ENCODE measurements around the gene CLEC19A.

CLEC19A gene

DNA sequence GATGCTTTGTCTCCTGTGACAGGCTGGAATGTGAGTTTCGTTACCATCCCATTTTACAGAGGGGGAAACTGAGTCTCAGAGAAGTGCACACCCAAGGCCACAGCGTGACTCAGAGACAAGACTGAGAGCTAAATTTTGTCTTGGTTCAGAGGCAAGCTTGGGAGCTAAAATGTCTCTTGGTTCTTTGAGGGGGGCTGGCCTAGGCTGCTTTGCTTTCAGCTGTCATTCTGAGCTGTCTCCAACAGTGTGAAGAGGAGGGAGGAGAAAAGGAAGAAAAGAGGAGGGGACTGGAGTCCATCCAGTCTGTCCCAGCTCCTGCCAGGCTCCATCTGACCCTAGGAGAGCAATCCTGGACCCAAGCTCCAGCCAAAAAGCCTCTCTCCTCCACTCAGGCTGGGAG, at the start of gene CLEC19A:
TSS of gene CLEC19A (plus strand) at position 301 of the 400 bp plus-strand sequence. CDS start 121 bp downstream, outside the sequence.
- DNase-seq, result no peak

DNA sequence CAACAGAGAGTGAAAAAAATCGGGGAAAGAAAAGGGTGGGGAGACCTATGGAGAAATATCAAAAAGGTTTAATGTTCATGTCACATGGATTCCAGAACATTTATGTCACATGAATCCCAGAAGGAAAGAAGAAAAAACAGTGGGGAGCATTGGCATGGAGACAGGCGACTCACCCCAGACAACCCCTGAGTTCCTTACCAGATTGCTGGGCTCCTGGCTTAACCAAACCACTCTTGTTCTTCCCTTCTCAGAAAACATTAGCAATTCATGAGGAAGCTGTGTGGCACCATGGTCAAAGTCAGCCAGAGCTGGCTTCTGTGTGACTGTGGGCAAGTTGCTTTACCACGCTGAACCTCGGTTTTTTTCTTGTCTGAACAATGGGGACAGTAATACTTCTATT, 49.6 kb upstream of the CLEC19A start:
- no peak for DNase-seq

DNA sequence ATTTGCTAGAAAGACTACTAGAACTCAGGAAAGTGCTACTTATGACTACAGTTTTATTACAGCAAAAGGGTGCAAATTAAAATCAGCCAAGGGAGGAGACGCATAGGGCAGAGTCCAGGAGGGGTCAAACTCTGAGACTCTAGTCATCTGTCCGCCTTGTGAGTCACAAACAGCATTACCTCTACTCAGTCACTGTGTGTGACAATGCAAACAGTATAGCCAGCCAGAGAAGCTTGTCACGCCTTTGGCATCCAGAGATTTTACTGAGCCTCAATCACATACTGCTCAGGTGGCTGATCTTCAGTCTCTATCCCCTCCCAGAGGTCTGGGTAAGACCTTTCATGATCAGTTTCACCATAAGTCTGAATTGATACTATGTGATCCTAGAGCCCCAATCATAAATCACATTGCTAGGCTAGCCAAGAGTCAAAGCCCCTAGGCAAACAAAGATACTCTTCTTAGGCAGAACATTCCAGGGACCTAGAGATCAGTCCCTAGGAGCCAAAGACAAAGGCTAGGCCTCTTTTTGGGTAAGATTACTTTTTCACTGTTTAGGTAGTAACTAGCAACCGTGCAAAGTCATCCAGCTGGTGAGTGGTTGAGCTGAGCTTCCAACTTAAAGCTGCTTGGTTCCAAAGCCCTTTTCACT, 48.8 kb upstream of the CLEC19A start:
- DNase-seq, result no peak

- no peak for DNase-seq
Measured at GRCh38 chr16:19238406-19238805, 47.1 kb upstream of the CLEC19A start.

- DNase-seq, result no peak
Measured at GRCh38 chr16:19239511-19240155, 45.9 kb upstream of the CLEC19A start.

- no peak for DNase-seq
Measured at GRCh38 chr16:19240494-19240893, 45.0 kb upstream of the CLEC19A start.

GRCh38 chr16:19241512-19241911, 44.0 kb upstream of the CLEC19A start:
- DNase-seq, result no peak

DNA sequence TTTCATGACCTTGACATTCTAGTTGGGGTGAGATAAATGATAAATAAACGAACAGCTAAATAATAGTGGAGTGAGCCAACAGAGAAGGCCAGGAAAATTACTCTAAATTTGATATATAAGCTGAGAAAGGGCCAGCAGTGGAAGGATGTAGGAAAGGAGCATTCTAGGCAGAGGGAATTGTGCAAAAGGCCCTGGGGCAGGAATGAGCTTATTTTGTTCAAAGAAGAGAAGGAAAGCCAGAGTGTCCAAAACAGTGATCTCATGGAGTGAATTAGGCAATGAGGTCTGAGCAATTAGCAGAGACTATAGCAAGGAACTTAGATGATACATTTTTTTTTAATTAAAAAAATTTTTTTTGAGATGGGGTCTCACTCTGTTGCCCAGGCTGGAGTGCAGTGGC, 43.3 kb upstream of the CLEC19A start:
- no peak for DNase-seq

DNA sequence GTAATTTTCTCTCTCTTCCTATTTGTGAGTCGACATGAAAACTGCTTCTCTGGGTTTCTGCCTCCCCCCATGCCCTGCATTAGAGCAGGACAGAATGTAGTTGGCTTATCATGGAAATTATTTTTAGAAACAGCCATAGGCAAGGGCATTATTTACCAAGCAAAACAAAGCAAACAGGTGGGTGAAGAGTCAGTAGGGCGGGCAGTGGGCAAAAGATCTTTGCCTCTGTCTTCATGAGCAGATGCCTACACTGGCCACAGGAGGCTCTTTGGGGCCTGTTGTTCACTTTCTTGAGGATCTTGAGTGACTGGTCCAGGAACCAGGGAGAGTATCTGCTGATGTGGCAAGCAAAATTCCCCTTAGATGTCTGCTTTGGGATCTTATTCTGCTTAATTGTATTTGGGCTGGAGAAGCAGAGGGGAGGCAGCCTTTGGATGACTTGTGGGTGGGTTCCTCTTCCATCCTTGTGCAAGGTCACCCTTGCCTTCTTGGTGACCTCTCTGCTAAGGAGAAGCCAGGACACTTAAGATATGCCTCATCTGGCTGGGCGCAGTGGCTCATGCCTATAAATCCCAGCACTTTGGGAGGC, 42.5 kb upstream of the CLEC19A start:
- DNase-seq, result no peak

DNA sequence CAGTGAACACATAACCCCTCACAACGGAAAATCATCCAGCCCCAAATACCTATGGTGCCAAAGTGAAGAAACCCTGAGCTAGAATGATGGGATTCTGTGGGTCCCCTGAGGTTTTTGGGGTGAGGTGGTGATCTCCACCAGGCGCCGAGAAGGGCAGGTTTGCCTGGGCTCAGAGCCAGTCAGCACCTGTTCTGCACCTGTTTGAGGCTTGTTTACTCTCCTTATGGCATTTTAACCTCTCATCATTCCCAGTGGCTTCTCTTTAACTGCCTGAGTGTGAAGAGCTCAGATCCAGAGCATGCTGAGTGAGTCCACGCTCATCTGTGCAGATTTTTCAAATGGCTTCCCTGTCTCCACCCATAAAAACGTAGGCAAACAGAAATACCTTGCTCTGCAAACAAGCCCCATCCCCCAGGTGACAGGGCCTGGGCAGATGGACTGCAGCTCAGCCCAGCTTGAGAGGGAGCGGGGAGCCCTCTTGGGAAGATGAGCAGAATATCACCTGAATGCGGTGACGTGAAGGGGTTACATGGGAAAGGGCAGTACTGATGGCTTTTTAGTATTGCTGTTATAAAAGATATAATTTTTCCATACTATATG, 40.1 kb upstream of the CLEC19A start:
- DNase-seq, result no peak

DNA sequence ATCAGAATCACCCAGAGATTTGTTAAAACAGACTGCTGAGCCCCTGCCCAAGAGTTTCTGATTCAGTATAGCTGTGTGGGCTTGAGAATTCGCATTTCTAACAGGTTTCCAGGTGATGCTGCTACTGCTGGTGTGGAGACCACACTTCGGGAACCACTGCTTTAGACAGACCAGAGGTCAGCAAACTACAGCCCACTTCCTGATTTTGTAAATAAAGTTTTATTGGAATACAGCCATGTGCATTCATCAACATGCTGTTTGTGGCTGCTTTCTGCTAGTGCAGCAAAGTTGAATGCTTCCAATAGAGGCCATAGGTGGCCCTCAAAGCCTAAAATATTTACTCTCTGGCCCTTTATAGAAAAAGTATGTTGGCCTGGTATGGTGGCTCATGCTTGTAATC, 32.6 kb upstream of the CLEC19A start:
- DNase-seq, result no peak

- no peak for DNase-seq
Measured at GRCh38 chr16:19254611-19255010, 30.9 kb upstream of the CLEC19A start.

DNA sequence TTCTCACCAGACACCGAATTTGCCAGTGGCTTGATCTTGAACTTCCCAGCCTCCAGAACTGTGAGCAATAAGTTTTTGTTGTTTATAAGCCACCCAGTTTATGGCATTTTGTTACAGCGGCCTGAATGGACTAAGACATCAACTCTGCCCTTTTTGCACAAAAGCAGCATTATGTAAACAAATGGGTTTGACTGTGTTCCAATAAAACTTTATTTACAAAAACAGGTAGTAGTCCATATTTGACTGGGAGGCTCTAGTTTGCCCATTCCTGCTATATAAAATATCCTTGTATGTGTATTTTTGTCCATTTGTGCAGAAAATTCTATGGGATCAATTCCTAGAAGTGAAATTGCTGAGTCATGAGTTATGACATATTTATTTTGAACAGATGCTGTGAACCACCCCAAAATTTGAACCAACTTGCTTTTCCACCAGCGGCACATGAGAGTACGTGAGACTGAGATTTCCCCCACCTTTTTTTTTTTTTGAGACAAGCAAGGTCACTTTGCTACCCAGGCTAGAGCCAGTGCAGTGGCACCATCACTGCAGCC, 21.3 kb upstream of the CLEC19A start:
- no peak for DNase-seq

DNA sequence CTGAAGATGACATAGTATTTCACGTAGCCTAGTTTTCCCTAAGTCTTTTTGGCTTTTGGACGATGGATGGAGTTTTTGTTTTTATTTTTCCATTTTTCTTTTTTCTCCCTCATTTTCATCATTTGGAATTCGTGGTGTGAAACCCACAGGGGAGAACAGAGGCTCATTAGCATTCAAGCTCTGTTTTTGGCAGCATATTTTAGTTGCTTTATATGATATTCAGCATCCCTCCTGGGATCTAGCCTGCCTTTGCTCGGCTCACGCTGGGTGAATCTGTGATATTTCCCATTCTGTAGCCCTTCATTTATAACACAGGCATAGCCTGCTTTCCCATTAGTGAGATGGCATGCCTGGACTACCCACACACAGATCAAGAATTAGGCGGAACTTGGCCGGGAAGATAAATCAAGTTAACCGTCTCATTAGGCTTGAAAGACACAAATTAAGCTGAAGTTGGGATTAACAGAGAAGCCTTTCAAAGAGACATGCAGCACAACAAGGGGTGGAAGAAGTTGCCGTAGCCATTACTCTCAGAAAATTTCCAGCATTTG, 20.1 kb upstream of the CLEC19A start:
- no peak for DNase-seq

DNA sequence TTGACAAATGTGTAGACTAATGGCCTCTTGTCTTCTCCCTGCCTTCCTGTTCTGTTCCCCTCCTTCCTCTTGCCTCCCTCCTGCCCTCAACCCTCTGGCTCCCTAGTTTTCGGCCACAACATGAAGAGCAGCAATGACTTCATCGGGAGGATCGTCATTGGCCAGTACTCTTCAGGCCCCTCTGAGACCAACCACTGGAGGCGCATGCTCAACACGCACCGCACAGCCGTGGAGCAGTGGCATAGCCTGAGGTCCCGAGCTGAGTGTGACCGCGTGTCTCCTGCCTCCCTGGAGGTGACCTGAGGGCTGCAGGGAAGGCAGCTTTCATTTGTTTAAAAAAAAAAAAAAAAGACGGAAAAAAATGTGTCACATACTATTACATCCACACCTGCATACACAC, 18.8 kb upstream of the CLEC19A start:
- no peak for DNase-seq

DNA sequence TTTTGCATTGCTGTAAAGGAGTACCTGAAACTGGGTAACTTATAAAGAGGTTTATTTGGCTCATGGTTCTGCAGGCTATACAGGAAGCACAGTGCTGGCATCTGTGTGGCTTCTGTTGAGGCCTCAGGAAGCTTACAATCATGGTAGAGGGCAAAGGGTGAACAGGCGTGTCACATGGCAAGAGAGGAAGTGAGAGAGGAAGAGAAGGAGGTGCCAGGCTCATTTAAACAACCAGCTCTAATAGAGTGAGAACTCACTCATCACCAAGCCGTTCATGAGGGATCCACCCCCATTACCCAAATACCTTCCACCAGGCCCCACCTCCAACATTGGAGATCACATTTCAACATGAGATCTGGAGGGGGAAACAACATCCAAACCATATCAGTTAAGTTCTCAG, 16.4 kb upstream of the CLEC19A start:
- DNase-seq, result no peak

GRCh38 chr16:19274165-19274797, 11.2 kb upstream of the CLEC19A start:
- DNase-seq, result no peak

DNA sequence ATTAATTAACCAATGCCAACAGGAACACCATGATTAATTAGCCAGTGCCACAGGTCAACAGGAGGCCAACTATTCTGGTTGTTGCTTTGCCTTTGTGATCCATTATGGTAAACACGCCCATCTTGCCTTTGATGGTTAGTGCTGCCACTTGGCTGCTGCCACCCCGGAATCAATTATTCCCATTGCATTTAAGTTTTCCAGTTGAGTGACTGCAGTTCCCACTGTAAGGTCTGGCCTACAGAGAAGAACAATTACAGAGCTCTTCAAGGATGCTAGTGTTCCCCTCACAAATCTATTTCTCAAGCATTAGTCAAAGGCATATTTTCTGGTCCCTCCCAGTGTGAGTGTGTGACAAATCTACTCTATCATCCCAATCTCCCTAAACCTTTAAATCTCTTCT, 7.1 kb upstream of the CLEC19A start:
- no peak for DNase-seq

- no peak for DNase-seq
Measured at GRCh38 chr16:19281246-19281645, 4.3 kb upstream of the CLEC19A start.

DNA sequence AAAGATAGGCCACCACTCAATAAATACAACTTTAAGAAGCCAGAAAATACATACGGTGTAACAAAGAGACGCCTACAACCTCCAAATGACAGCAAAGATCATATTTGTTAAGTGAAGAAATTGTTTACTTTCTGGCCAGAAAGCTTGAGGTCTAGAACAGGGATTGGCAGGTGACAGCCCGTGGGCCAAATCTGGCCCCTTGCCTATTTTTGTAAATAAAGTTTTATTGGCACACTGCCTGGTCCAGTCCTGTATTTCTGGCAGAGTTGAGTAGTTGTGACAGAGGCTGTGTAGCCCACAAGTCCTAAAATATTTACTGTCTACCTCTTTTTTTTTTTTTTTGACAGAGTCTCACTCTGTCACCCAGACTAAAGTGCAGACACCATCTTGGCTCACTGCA, 3.4 kb upstream of the CLEC19A start:
- no peak for DNase-seq

GRCh38 chr16:19283637-19284036, 1.9 kb upstream of the CLEC19A start:
- DNase-seq, result no peak

GRCh38 chr16:19284207-19284606, 1.3 kb upstream of the CLEC19A start:
- no peak for DNase-seq

- DNase-seq, result no peak
Measured at GRCh38 chr16:19286827-19287226, 1.3 kb downstream of the CLEC19A start.
